H7 (cell line): ENCODE data around the gene PCDHA2. TPM values are rescaled to one million over a fixed set of nuclear protein-coding genes. Genes with fewer than 3 reads are reported as not detected.
"Not testable (repeated sequence)": the region's sequence is repeated elsewhere in the genome, so short reads cannot be mapped to it uniquely, and the experiment has no call there.

ENCODE experiments used
- DNase-seq: peaks from one replicate; pipeline ENCODE4 v3.0.0; 2012
- H3K27me3 ChIP-seq: 2 replicates; pipeline ENCODE4 v1.6.0; 2011; ENCODE audit warnings: mild to moderate bottlenecking, low read length; ENCODE audit not compliant: control insufficient read depth, insufficient read depth
- H3K36me3 ChIP-seq: replicated peaks from 2 replicates; pipeline ENCODE4 v1.5.1; 2011; ENCODE audit warnings: low read length; ENCODE audit not compliant: control insufficient read depth, insufficient read depth
- H3K4me3 ChIP-seq: 2 replicates; pipeline ENCODE4 v1.5.1; 2011; ENCODE audit warnings: low read depth, mild to moderate bottlenecking, control low read depth, low read length, moderate library complexity; ENCODE audit not compliant: insufficient read depth
- total RNA-seq: library from RNA; depleted of rRNA; stranded (reverse); fragments of >200 nt; shearing (Covaris generic); gene quantifications from 2 replicates; pipeline ENCODE4 v1.2.3, GENCODE V29; 2014; rRNA removed

Gene PCDHA2
- total RNA-seq, 1 experiment from 2014 or later: not detected

- no peak for DNase-seq
Measured at GRCh38 chr5:140833993-140834392, 39.3 kb downstream of the PCDHA2 start, which contains the start of gene PCDHA7. Gene PCDHA7 (plus strand): TSS chr5:140834269. CDS start chr5:140834384, 115 bp downstream.

DNA sequence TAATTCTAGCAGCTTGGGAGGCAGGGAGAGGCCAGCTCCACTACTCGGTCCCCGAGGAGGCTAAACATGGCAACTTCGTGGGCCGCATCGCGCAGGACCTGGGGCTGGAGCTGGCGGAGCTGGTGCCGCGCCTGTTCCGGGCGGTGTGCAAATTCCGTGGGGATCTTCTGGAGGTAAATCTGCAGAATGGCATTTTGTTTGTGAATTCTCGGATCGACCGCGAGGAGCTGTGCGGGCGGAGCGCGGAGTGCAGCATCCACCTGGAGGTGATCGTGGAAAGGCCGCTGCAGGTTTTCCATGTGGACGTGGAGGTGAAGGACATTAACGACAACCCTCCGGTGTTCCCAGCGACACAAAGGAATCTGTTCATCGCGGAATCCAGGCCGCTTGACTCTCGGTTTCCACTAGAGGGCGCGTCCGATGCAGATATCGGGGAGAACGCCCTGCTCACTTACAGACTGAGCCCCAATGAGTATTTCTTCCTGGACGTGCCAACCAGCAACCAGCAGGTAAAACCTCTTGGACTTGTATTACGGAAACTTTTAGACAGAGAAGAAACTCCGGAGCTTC lies 39.9 kb downstream of the PCDHA2 start:
- H3K36me3 ChIP-seq, DNase-seq, H3K27me3 ChIP-seq: not testable (repeated sequence)
- peak overlapping the region; percentile 5; the same call in 1 of the 2 replicates for H3K4me3 ChIP-seq

More at GRCh38 chr5:140833993-140834392, 39.3 kb downstream of the PCDHA2 start, which contains the start of gene PCDHA7:
- Histone ChIP-seq H3K36me3 (no peaks in the 10 kb centered on the region), H3K27me3 (no peaks in the 10 kb centered on the region), H3K4me3 (peak within 1 kb of the TSS; percentile 5; the same call in 1 of the 2 replicates)

GRCh38 chr5:140835622-140836510 lies 41.2 kb downstream of the PCDHA2 start:
- Histone ChIP-seq H3K27me3 (no peaks in the 10 kb centered on the region), H3K36me3 (no peaks in the 10 kb centered on the region), H3K4me3 (no peak overlapping the region)
- DNase-seq: no peak

GRCh38 chr5:140840978-140841962 lies 46.6 kb downstream of the PCDHA2 start, which contains the start of gene PCDHA8:
Gene PCDHA8 (plus strand): TSS chr5:140841187. CDS start chr5:140841322, 135 bp downstream.
- DNase-seq: peak; percentile 78
- H3K27me3 ChIP-seq: no peaks in the 10 kb centered on the region
- no peak within 1 kb of the TSS; the same call in 1 of the 2 replicates for H3K4me3 ChIP-seq
- H3K36me3 ChIP-seq: no peaks in the 10 kb centered on the region

DNA sequence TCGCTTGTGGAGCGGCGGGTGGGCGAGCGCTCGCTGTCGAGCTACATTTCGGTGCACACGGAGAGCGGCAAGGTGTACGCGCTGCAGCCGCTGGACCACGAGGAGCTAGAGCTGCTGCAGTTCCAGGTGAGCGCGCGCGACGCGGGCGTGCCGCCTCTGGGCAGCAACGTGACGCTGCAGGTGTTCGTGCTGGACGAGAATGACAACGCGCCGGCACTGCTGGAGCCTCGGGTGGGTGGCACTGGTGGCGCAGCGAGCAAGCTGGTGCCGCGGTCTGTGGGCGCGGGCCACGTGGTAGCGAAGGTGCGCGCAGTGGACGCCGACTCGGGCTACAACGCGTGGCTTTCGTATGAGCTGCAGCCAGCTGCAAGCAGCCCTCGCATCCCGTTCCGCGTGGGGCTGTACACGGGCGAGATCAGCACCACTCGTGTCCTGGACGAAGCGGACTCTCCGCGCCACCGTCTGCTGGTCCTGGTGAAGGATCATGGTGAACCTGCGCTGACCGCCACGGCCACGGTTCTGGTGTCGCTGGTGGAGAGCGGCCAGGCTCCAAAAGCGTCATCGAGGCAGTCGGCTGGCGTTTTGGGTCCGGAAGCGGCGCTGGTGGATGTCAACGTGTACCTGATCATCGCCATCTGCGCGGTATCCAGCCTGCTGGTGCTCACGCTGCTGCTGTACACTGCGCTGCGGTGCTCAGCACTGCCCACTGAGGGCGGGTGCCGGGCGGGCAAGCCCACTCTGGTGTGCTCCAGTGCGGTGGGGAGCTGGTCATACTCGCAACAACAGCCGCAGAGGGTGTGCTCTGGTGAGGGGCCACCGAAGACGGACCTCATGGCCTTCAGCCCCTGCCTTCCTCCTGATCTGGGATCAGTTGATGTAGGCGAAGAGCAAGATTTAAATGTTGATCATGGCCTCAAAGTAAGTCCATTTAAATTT lies 48.4 kb downstream of the PCDHA2 start:
- no peak for DNase-seq
- Histone ChIP-seq H3K4me3 (no peak overlapping the region), H3K27me3 (no peaks in the 10 kb centered on the region), H3K36me3 (no peaks in the 10 kb centered on the region)

Other genes with a start within 250 kb of the PCDHA2 start
- 0.28 and 2.2 TPM in 2 replicates for gene EIF4EBP3, start 247.2 kb upstream of the PCDHA2 start, total RNA-seq
- gene SRA1, start 237.4 kb upstream of the PCDHA2 start, total RNA-seq: 26.7 and 36.4 TPM in 2 replicates
- gene APBB3, start 230.3 kb upstream of the PCDHA2 start, total RNA-seq: 9.2 and 24.0 TPM in 2 replicates
- gene SLC35A4, start 230.0 kb upstream of the PCDHA2 start, total RNA-seq: 22.6 and 31.7 TPM in 2 replicates
- 0.21 TPM in 1 of 2 replicates, not detected in the other for gene CD14, start 161.7 kb upstream of the PCDHA2 start, total RNA-seq
- gene TMCO6, start 155.4 kb upstream of the PCDHA2 start, total RNA-seq: 27.1 and 34.4 TPM in 2 replicates
- gene NDUFA2, start 147.2 kb upstream of the PCDHA2 start, total RNA-seq: 136 and 144 TPM in 2 replicates
- 55.5 and 76.3 TPM in 2 replicates for gene IK, start 147.0 kb upstream of the PCDHA2 start, total RNA-seq
- 15.7 and 24.0 TPM in 2 replicates for gene WDR55, start 129.9 kb upstream of the PCDHA2 start, total RNA-seq
- 0.83 and 0.85 TPM in 2 replicates for gene DND1, start 121.3 kb upstream of the PCDHA2 start, total RNA-seq
- 45.3 and 46.6 TPM in 2 replicates for gene HARS1, start 103.5 kb upstream of the PCDHA2 start, total RNA-seq
- 31.8 and 33.5 TPM in 2 replicates for gene HARS2, start 103.4 kb upstream of the PCDHA2 start, total RNA-seq
- 42.3 and 42.7 TPM in 2 replicates for gene ZMAT2, start 94.4 kb upstream of the PCDHA2 start, total RNA-seq
- not detected in 2 replicates for gene PCDHA1, start 8.7 kb upstream of the PCDHA2 start, total RNA-seq
- not detected in 2 replicates for gene PCDHA3, start 6.2 kb downstream of the PCDHA2 start, total RNA-seq
- 6.0 and 7.6 TPM in 2 replicates for gene PCDHA4, start 12.2 kb downstream of the PCDHA2 start, total RNA-seq
- gene PCDHA5, start 26.8 kb downstream of the PCDHA2 start, total RNA-seq: 0.15 and 0.28 TPM in 2 replicates
- gene PCDHA6, start 33.1 kb downstream of the PCDHA2 start, total RNA-seq: 0.30 and 0.42 TPM in 2 replicates
- 0.28 and 0.37 TPM in 2 replicates for gene PCDHA7, start 39.4 kb downstream of the PCDHA2 start, total RNA-seq
- gene PCDHA8, start 46.3 kb downstream of the PCDHA2 start, total RNA-seq: 0.11 and 0.14 TPM in 2 replicates
- 0.03 TPM in 1 of 2 replicates, not detected in the other for gene PCDHA9, start 53.5 kb downstream of the PCDHA2 start, total RNA-seq
- gene PCDHA10, start 61.0 kb downstream of the PCDHA2 start, total RNA-seq: 0.11 and 0.28 TPM in 2 replicates
- gene PCDHA11, start 74.1 kb downstream of the PCDHA2 start, total RNA-seq: 10.0 and 10.2 TPM in 2 replicates
- gene PCDHA12, start 80.5 kb downstream of the PCDHA2 start, total RNA-seq: 1.9 and 2.3 TPM in 2 replicates
- gene PCDHA13, start 87.3 kb downstream of the PCDHA2 start, total RNA-seq: 1.6 and 2.5 TPM in 2 replicates
- gene PCDHAC1, start 131.4 kb downstream of the PCDHA2 start, total RNA-seq: 10.3 and 17.3 TPM in 2 replicates
- 21.2 and 24.2 TPM in 2 replicates for gene PCDHAC2, start 171.6 kb downstream of the PCDHA2 start, total RNA-seq